Suprapubic skin (tissue), 4 donors: ENCODE data around the gene RYR3. TPM values are rescaled to one million over a fixed set of nuclear protein-coding genes. Genes with fewer than 3 reads are reported as not detected.

Source experiments
- DNase-seq, 2 donors: peaks; one replicate each; pipeline ENCODE4 v3.0.0-alpha.2; 2019; ENCODE audit warnings: low spot score in 2 of 2
- H3K27ac ChIP-seq: fragments of 200-600 bp; sonication (generic); one replicate; pipeline ENCODE4 v1.5.1; 2019
- H3K27me3 ChIP-seq: fragments of 200-600 bp; sonication (generic); one replicate; pipeline ENCODE4 v1.5.1; 2019
- H3K36me3 ChIP-seq: fragments of 200-600 bp; sonication (generic); one replicate; pipeline ENCODE4 v1.5.1; 2019
- H3K4me1 ChIP-seq: fragments of 200-600 bp; sonication (generic); one replicate; pipeline ENCODE4 v1.5.1; 2019
- H3K4me3 ChIP-seq: fragments of 200-600 bp; sonication (generic); one replicate; pipeline ENCODE4 v1.5.1; 2019; ENCODE audit warnings: mild to moderate bottlenecking
- H3K9me3 ChIP-seq: fragments of 200-600 bp; sonication (generic); one replicate; pipeline ENCODE4 v1.5.1; 2019
- CTCF ChIP-seq, 2 donors: fragments of 200-600 bp in 1 of 2; fragments of 450-650 bp in 1 of 2; sonication (generic) in 1 of 2; IDR thresholded peaks; one replicate each; pipeline ENCODE4 v1.5.1; 2016 to 2019; ENCODE audit warnings: antibody characterized with exemption in 2 of 2, mild to moderate bottlenecking in 1 of 2, moderate library complexity in 1 of 2
- EP300 ChIP-seq: sonication (generic); formaldehyde crosslinking; IDR thresholded peaks from one replicate; pipeline ENCODE4 v1.6.1; 2017; ENCODE audit warnings: antibody characterized with exemption
- POLR2A ChIP-seq, 2 donors: fragments of 450-650 bp; IDR thresholded peaks; one replicate each; pipeline ENCODE4 v1.6.1; 2017; ENCODE audit warnings: antibody characterized with exemption in 2 of 2, mild to moderate bottlenecking in 2 of 2, moderate library complexity in 2 of 2
- POLR2AphosphoS5 ChIP-seq, 3 donors: sonication (generic); formaldehyde crosslinking; IDR thresholded peaks; one replicate each; pipeline ENCODE4 v1.6.1; 2017; ENCODE audit warnings: antibody characterized with exemption in 3 of 3
- WGBS: methylation state at CpG from one replicate; pipeline ENCODE4 v1.1.5; 2018; 5-methylcytosine and 5-hydroxymethylcytosine counted together
- total RNA-seq, 4 donors: library from RNA; depleted of rRNA; stranded (reverse); fragments of >200 nt; gene quantifications; one replicate each; pipeline ENCODE4 v1.1.0, GENCODE V29; 2016

Gene RYR3
- total RNA-seq, 4 donors from 2014 or later, result 0.38 to 2.0 (median 0.80) TPM

- Histone ChIP-seq H3K4me3 (no peak overlapping the region), H3K27me3 (no peaks in the 10 kb centered on the region), H3K27ac (no peak overlapping the region), H3K4me1 (peaks cover 4% of the 10 kb centered on the region), H3K9me3 (no peaks in the 10 kb centered on the region), H3K36me3 (no peaks in the 10 kb centered on the region)
- 68% methylated on average over 13 of the region's 19 CpGs for WGBS
- no peak for DNase-seq
- TF ChIP-seq POLR2A (IDR thresholded peaks at IDR 0.05) (no peak), POLR2AphosphoS5 (IDR thresholded peaks at IDR 0.05) (no peak), CTCF (IDR thresholded peaks at IDR 0.05) (no peak), EP300 (no peak)
Observed at GRCh38 chr15:33293713-33294334, 16.9 kb upstream of the RYR3 start.

- Histone ChIP-seq H3K36me3 (no peaks in the 10 kb centered on the region), H3K4me1 (peaks cover 4% of the 10 kb centered on the region), H3K9me3 (no peaks in the 10 kb centered on the region), H3K27me3 (peaks cover 3% of the 10 kb centered on the region), H3K4me3 (no peak overlapping the region), H3K27ac (no peak overlapping the region)
- no peak for DNase-seq
- no peak for TF ChIP-seq EP300
Observed at GRCh38 chr15:33296050-33296449, 14.7 kb upstream of the RYR3 start.

GRCh38 chr15:33296856-33297255 lies 13.9 kb upstream of the RYR3 start:
- Histone ChIP-seq H3K27ac (no peak overlapping the region), H3K27me3 (peaks cover 4% of the 10 kb centered on the region), H3K36me3 (no peaks in the 10 kb centered on the region), H3K9me3 (no peaks in the 10 kb centered on the region), H3K4me1 (peaks cover 4% of the 10 kb centered on the region), H3K4me3 (no peak overlapping the region)
- DNase-seq, result no peak
- WGBS, result 35% methylated on average over 2 of the region's 2 CpGs
- TF ChIP-seq POLR2A (IDR thresholded peaks at IDR 0.05), result no peak
- TF ChIP-seq CTCF (IDR thresholded peaks at IDR 0.05), result no peak
- no peak for TF ChIP-seq EP300
- no peak for TF ChIP-seq POLR2AphosphoS5 (IDR thresholded peaks at IDR 0.05)

GRCh38 chr15:33298631-33299030 lies 12.1 kb upstream of the RYR3 start:
- Histone ChIP-seq H3K27me3 (peaks cover 8% of the 10 kb centered on the region), H3K4me1 (no peaks in the 10 kb centered on the region), H3K9me3 (no peaks in the 10 kb centered on the region), H3K27ac (no peak overlapping the region), H3K36me3 (no peaks in the 10 kb centered on the region), H3K4me3 (no peak overlapping the region)
- WGBS, result 69% methylated on average over 4 of the region's 4 CpGs
- DNase-seq, result no peak
- no peak for TF ChIP-seq CTCF (IDR thresholded peaks at IDR 0.05)
- TF ChIP-seq EP300, result no peak
- no peak for TF ChIP-seq POLR2A (IDR thresholded peaks at IDR 0.05)
- no peak for TF ChIP-seq POLR2AphosphoS5 (IDR thresholded peaks at IDR 0.05)

GRCh38 chr15:33304924-33305323 lies 5.8 kb upstream of the RYR3 start:
- WGBS, result 64% methylated on average over 5 of the region's 5 CpGs

More at GRCh38 chr15:33304924-33305323, 5.8 kb upstream of the RYR3 start:
- Histone ChIP-seq H3K36me3 (no peaks in the 10 kb centered on the region), H3K27me3 (peaks cover 17% of the 10 kb centered on the region), H3K4me1 (no peaks in the 10 kb centered on the region), H3K9me3 (no peaks in the 10 kb centered on the region), H3K27ac (no peak overlapping the region), H3K4me3 (no peak overlapping the region)
- no peak for DNase-seq
- TF ChIP-seq POLR2AphosphoS5 (IDR thresholded peaks at IDR 0.05) (no peak), EP300 (no peak), CTCF (IDR thresholded peaks at IDR 0.05) (no peak), POLR2A (IDR thresholded peaks at IDR 0.05) (no peak)
